Fibroblast of the aortic adventitia (primary cell): ENCODE measurements around the gene DEPP1. TPM values are rescaled to one million over a fixed set of nuclear protein-coding genes. Genes with fewer than 3 reads are reported as not detected.

Experiments used
- DNase-seq: peaks from one replicate; pipeline ENCODE4 v3.0.0-alpha.2; 2010; ENCODE audit warnings: low read depth
- H3K4me3 ChIP-seq: 2 replicates; pipeline ENCODE4 v1.5.1; 2011; ENCODE audit warnings: low read depth, mild to moderate bottlenecking, control low read depth, low read length, moderate library complexity
- CTCF ChIP-seq: IDR thresholded peaks from 2 replicates; pipeline ENCODE4 v1.5.1; 2011; ENCODE audit warnings: mild to moderate bottlenecking, low read length, control low read depth, inconsistent platforms; ENCODE audit not compliant: insufficient read depth
- total RNA-seq: library from RNA; depleted of rRNA; stranded (reverse); fragments of >200 nt; gene quantifications from 2 replicates; pipeline ENCODE4 v1.2.3, GENCODE V29; 2012; ENCODE audit warnings: low replicate concordance

DEPP1 gene
- total RNA-seq, 1 donor: 17.3 TPM

DNA sequence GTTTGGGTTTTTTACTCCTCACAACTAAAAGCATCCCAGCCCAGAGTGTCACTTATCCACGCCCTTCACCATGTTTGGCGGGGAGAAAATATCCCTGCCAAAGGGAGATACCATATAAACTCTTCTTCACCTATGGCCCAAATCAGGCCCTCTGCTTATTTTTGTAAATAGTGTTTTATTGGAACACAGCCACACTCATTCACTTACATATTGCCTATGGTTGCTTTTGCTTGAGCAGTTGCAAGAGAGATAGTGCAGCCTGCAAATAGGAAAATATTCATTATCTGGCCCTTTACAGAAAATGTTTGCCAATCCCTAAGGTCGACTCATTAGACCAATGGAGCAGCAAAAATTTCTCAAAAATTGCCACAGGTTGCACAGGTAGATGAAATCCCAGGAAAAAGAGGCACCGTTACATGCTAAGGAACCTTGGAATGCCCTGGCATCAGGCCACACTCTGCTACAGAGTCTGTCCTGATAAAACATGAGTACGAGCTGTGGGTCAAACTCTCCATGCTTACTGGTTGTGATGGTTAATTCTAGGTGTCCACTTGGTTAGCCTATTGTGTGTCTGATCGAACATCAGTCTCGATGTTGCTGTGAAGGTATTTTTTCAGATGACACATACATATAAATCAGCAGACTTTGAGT, 26.9 kb downstream of the DEPP1 start:
- H3K4me3 ChIP-seq: no peak overlapping the region
- TF ChIP-seq CTCF: no peak
- no peak for DNase-seq

DNA sequence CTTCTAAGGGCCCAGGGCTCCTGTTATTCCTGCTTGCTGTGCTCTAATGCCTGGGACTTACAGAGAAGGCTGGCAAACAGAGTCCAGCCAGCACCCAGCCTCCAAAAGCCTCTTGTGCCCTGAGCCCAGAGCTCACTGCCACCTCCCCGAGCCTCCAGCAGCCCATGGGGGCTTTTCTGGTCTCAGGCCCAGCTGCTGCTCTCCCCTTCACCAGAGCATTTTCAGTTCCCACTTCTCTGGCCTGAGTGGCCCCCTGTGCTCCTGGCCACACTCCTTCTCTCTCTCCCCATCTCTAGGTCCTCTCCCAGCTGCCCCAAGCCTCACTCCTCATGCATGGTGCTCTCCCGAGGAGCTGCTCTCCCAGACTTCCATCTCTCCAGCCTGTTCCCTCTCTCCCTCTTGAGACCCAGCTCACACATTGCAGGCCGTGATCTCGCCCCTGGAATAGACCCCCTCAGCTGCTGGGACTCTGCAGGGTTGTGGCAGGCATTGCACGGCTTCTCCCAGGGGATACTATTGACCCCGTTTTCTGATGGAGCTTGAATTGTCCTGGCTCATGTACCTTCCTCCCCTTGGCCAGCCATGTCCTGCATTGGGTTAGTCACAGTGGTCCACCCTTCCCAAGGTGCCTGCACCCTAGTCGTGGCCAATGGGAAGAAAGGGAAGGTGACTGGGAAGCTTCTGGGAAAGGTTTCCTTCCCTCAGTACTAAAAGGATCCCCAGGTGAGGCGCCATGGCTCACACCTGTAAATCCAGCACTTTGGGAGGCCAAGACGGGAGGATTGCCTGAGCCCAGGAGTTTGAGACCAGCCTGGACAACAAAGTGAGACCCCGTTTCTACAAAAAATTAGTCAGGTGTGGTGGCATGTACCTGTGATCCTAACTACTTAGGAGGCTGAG, 28.0 kb downstream of the DEPP1 start:
- DNase-seq: no peak

GRCh38 chr10:44949915-44950314, 28.7 kb downstream of the DEPP1 start:
- DNase-seq: no peak
- TF ChIP-seq CTCF: no peak
- no peak overlapping the region for H3K4me3 ChIP-seq

More for the DNA sequence above, 28.0 kb downstream of the DEPP1 start:
- no peak for TF ChIP-seq CTCF
- no peak overlapping the region for H3K4me3 ChIP-seq

GRCh38 chr10:44949127-44949802, 29.3 kb downstream of the DEPP1 start:
- no peak overlapping the region for H3K4me3 ChIP-seq
- TF ChIP-seq CTCF: peak; percentile 6
- no peak for DNase-seq

DNA sequence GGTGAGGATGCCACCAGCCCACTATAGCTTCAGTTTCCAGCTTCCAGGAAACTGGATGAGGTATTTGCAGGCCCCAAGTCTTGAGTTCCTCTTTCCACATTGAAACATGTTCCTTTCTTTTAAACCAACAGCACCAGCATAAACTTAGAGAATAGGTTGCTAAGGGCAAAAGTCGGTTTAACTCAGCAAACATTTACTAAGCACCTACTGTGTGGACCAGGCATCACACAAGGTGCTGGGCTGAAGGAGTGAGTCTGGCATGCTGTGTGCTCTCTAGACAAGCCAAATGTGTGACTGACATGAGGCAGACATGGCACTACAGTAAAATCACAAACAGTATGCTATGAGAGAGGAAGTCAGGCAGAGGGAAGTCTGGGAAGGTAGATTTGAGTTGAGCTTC, 30.0 kb downstream of the DEPP1 start:
- TF ChIP-seq CTCF: no peak
- no peak for DNase-seq
- no peak overlapping the region for H3K4me3 ChIP-seq

- no peak overlapping the region for H3K4me3 ChIP-seq
- TF ChIP-seq CTCF: no peak
- no peak for DNase-seq
These were observed 31.0 kb downstream of the DEPP1 start for GRCh38 chr10:44947371-44948152.
